Osteocyte (in vitro differentiated cells): ENCODE results near the gene TPK1. TPM values are rescaled to one million over a fixed set of nuclear protein-coding genes. Genes with fewer than 3 reads are reported as not detected.

ENCODE experiments used
- DNase-seq: peaks from one replicate; pipeline ENCODE4 v3.0.0; 2021; ENCODE audit warnings: mixed read lengths; ENCODE audit not compliant: unreplicated experiment; ENCODE audit errors: extremely low spot score
- H3K27ac Mint-ChIP-seq: one replicate; pipeline ENCODE4 v1.8.0; 2021; ENCODE audit warnings: mild to moderate bottlenecking, mixed read lengths; ENCODE audit not compliant: unreplicated experiment
- H3K27me3 Mint-ChIP-seq: one replicate; pipeline ENCODE4 v1.8.0; 2021; ENCODE audit warnings: mixed read lengths; ENCODE audit not compliant: unreplicated experiment
- H3K36me3 Mint-ChIP-seq: one replicate; pipeline ENCODE4 v1.8.0; 2021; ENCODE audit warnings: mixed read lengths; ENCODE audit not compliant: unreplicated experiment
- H3K4me1 Mint-ChIP-seq: one replicate; pipeline ENCODE4 v1.8.0; 2021; ENCODE audit warnings: mixed read lengths; ENCODE audit not compliant: unreplicated experiment
- H3K4me3 Mint-ChIP-seq: one replicate; pipeline ENCODE4 v1.8.0; 2021; ENCODE audit warnings: mild to moderate bottlenecking, moderate library complexity, mixed read lengths; ENCODE audit not compliant: unreplicated experiment
- H3K9me3 Mint-ChIP-seq: one replicate; pipeline ENCODE4 v1.8.0; 2021; ENCODE audit warnings: mixed read lengths; ENCODE audit not compliant: unreplicated experiment
- total RNA-seq: library from RNA; stranded (reverse); gene quantifications from 2 replicates; pipeline ENCODE4 v1.2.1, GENCODE V29; 2021
- TF ChIP-seq, protein P1 (sequence below): fragments of 200-600 bp; sonication (generic); IDR thresholded peaks from 2 replicates; pipeline ENCODE4 v1.5.0; 2021; ENCODE audit warnings: antibody characterized with exemption, mild to moderate bottlenecking, moderate library complexity

The TPK1 gene
- total RNA-seq, 1 donor from 2014 or later: 5.6 TPM

DNA sequence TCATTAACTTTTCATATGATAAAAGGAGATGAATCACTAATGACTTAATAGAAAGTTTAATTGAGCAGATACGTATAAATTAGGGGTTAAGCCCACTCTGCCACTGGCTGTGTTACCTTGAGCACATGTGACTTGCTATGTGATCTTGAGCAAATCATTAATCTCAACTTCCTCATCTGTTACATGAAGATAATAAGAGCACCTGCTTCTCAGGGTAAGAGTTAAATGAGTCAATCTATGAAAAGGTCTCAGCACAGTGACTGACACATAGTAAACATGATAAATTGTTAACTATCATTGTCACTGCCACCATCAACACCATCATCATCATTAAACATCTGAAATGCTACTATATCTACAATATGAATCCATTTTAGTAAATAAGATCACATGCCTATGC lies 110.8 kb downstream of the TPK1 start:
- H3K4me3 Mint-ChIP-seq: no peak overlapping the region
- no peaks in the 10 kb centered on the region for H3K36me3 Mint-ChIP-seq
- H3K27ac Mint-ChIP-seq: no peak overlapping the region
- no peaks in the 10 kb centered on the region for H3K27me3 Mint-ChIP-seq
- peaks cover 4% of the 10 kb centered on the region for H3K4me1 Mint-ChIP-seq
- TF ChIP-seq, protein P1, sequence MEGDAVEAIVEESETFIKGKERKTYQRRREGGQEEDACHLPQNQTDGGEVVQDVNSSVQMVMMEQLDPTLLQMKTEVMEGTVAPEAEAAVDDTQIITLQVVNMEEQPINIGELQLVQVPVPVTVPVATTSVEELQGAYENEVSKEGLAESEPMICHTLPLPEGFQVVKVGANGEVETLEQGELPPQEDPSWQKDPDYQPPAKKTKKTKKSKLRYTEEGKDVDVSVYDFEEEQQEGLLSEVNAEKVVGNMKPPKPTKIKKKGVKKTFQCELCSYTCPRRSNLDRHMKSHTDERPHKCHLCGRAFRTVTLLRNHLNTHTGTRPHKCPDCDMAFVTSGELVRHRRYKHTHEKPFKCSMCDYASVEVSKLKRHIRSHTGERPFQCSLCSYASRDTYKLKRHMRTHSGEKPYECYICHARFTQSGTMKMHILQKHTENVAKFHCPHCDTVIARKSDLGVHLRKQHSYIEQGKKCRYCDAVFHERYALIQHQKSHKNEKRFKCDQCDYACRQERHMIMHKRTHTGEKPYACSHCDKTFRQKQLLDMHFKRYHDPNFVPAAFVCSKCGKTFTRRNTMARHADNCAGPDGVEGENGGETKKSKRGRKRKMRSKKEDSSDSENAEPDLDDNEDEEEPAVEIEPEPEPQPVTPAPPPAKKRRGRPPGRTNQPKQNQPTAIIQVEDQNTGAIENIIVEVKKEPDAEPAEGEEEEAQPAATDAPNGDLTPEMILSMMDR: no peak
- DNase-seq: no peak
- peaks cover 4% of the 10 kb centered on the region for H3K9me3 Mint-ChIP-seq

DNA sequence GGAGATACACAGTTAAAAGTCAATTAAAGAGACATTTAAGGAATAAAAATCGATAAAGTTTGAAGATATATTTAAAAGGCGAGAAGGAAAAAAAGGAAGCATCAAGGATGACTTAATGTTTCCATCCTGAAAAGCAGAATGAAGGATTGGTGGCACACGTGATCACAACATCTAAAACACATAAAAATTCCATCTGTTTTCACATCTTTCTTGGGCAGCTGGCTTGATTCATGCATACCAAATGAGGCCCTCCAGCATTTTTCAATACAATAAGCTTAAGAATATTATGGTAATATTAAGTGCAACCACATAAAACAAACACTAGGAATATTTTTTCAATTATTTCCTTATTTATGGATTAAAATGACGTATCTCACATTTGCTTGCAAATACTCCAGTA lies 112.6 kb downstream of the TPK1 start:
- Mint-ChIP-seq H3K9me3 (peaks cover 10% of the 10 kb centered on the region), H3K27ac (no peak overlapping the region), H3K4me1 (peaks cover 4% of the 10 kb centered on the region), H3K27me3 (no peaks in the 10 kb centered on the region), H3K36me3 (no peaks in the 10 kb centered on the region), H3K4me3 (no peak overlapping the region)
- no peak for DNase-seq
- TF ChIP-seq, protein P1: no peak

DNA sequence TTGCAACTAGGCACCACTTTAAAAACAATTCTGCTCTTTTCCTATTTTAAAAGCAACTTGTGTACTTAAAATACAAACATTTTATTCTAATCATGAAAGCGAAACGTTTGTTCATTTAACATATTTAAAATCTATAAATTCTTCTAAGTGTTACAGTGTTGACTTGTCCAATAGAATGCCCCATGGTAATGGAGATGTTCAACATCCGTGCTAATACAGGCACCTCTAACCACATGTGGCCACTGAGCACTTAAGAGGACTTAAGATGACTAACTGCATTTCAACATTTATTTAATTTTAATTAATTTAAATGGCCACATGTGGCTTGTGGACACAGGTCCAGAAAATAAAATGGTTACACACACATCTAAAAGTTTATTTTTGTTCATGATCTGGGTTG lies 115.1 kb downstream of the TPK1 start:
- Mint-ChIP-seq H3K27ac (no peak overlapping the region), H3K9me3 (peaks cover 11% of the 10 kb centered on the region), H3K4me3 (no peak overlapping the region), H3K4me1 (peaks cover 4% of the 10 kb centered on the region), H3K27me3 (no peaks in the 10 kb centered on the region), H3K36me3 (no peaks in the 10 kb centered on the region)
- TF ChIP-seq, protein P1: no peak
- DNase-seq: no peak

DNA sequence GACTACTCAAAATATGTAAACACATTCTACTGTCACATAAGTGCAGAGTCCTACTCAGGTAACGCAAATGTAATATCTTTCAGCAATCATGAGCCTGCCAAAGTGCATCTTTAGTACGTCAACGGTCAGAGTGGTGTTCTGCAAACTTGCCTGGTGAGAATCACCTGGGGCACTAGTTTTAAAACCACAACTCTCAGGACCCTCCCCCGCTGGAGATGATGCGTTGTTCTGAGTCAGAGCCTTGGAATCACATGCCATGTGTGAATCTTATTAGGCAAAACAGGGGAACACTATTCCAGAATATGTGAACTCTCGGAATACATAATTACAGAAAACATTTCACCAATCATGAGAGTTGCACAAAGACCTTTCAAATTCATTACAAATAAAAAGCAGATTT lies 115.7 kb downstream of the TPK1 start:
- H3K9me3 Mint-ChIP-seq: peaks cover 11% of the 10 kb centered on the region
- H3K27ac Mint-ChIP-seq: no peak overlapping the region
- H3K4me3 Mint-ChIP-seq: no peak overlapping the region
- H3K4me1 Mint-ChIP-seq: peaks cover 4% of the 10 kb centered on the region
- no peaks in the 10 kb centered on the region for H3K27me3 Mint-ChIP-seq
- DNase-seq: no peak
- H3K36me3 Mint-ChIP-seq: no peaks in the 10 kb centered on the region
- TF ChIP-seq, protein P1: no peak

DNA sequence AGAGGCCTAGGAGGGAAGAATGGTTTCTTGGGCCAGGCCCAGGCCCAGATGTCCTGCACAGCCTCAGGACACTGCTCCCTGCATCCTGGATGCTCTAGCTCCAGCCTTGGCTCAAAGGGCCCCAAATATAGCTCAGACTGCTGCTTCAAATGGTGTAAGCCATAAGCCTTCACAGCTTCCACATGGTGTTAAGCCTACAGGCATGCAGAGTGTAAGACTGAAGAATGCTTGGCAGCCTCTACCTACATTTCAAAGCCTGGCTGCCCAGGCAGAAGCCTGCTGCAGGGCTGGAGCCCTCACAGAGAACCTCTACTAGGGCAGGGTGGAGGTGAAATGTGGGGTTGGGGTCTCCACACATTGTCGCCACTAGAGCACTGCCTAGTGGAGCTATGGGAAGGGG lies 118.1 kb downstream of the TPK1 start:
- H3K27ac Mint-ChIP-seq: no peak overlapping the region
- no peak overlapping the region for H3K4me3 Mint-ChIP-seq
- TF ChIP-seq, protein P1: no peak
- no peaks in the 10 kb centered on the region for H3K36me3 Mint-ChIP-seq
- H3K27me3 Mint-ChIP-seq: no peaks in the 10 kb centered on the region
- DNase-seq: no peak
- H3K4me1 Mint-ChIP-seq: peaks cover 4% of the 10 kb centered on the region
- peaks cover 11% of the 10 kb centered on the region for H3K9me3 Mint-ChIP-seq
